Stimulated activated CD4-positive, alpha-beta T cell treated with anti-CD3 and anti-CD28 coated beads, TNF-alpha, amount 100 ng/mL, for 48 hours (primary cell): ENCODE results near the gene UGCG.
"Not testable (repeated sequence)": the region's sequence is repeated elsewhere in the genome, so short reads cannot be mapped to it uniquely, and the experiment has no call there.

ENCODE experiments used
- DNase-seq, 3 donors: peaks; one replicate each; pipeline ENCODE4 v3.0.0-alpha.2; 2020; ENCODE audit warnings: low read depth in 3 of 3

UGCG gene

GRCh38 chr9:111953444-111953843 lies 56.8 kb downstream of the UGCG start:
- DNase-seq: no peak

DNA sequence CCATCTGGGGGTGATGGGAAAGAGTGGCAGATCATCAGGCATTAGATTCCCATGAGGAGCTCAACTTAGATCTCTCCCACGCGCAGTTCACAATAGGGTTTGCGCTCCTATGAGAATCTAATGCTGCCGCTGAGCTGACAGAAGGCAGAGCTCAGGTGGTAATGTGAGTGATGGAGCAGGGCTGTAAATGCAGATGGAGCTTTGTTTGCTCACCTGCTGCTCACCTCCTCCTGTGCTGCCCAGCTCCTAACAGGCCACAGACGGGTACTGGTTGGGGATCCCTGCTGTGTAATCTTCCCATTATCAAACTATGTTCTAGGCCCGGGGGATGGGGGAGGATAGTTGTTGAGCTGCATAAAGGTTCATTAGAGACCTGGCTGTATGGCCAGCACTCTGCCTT lies 58.4 kb downstream of the UGCG start:
- no peak for DNase-seq

GRCh38 chr9:111957856-111958631 lies 61.4 kb downstream of the UGCG start:
- DNase-seq: peak in 1 of 3 donors; percentile 11

- no peak for DNase-seq
These were observed 63.1 kb downstream of the UGCG start for GRCh38 chr9:111959468-111960359.

DNA sequence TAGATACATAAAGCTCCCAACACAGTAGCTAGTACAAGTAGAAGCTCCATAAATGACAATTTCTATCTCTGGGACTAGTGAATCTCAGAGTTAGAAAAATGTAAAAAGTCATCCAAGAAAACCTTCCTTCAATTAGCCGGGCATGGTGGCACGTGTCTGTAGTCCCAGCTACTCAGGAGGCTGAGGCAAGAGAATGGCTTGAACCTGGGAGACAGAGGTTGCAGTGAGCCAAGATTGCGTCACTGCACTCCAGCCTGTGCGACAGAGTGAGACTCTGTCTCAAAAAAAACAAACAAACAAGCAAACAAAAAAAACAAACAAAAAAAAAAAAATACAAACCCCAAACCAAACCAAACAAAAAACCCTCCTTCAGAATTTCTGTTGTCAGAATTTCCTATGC lies 63.9 kb downstream of the UGCG start:
- DNase-seq: not testable (repeated sequence)

- no peak for DNase-seq
These were observed 64.4 kb downstream of the UGCG start for GRCh38 chr9:111961009-111961408.

GRCh38 chr9:111961575-111961974 lies 65.0 kb downstream of the UGCG start:
- DNase-seq: no peak

DNA sequence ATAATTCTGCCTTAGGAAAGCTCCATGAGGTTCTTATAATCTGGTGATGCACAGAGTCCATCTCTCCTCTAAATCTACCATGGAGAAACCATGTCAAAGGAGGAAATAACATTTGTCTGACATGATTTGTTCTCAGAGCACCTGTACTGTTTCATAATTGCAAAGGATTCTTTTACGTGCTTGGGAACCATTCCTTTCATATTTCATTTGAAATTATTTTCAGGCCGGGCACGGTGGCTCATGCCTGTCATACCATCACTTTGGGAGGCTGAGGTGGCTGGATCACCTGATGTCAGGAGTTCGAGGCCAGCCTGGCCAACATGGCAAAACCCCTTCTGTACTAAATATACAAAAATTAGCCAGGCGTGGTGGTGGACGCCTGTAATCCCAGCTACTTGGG lies 65.4 kb downstream of the UGCG start:
- DNase-seq: no peak

- no peak for DNase-seq
These were observed 67.4 kb downstream of the UGCG start for GRCh38 chr9:111963995-111964394.

GRCh38 chr9:111965566-111966019 lies 69.0 kb downstream of the UGCG start:
- DNase-seq: no peak

- no peak for DNase-seq
These were observed 69.6 kb downstream of the UGCG start for GRCh38 chr9:111966124-111966723.

- no peak for DNase-seq
These were observed 70.3 kb downstream of the UGCG start for GRCh38 chr9:111966861-111967291.

DNA sequence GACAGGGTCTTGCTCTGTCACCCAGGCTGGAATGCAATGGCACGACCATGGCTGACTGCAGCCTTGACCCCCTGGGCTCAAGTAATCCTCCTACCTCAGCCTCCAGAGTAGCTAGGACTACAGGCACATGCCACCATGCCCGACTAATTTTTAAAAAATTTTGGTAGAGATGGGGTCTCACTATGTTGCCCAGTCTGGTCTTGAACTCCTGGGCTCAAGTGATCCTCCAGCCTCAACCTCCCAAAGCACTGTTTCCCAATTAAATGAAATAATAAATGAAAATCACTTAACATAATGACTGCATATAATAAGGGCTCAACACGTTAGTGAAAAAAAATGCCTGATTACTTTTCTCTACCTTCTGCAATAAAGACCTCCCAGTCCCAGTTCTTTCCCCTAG lies 71.0 kb downstream of the UGCG start:
- no peak for DNase-seq

- no peak for DNase-seq
These were observed 72.4 kb downstream of the UGCG start for GRCh38 chr9:111969061-111969460.

- no peak for DNase-seq
These were observed 73.0 kb downstream of the UGCG start for GRCh38 chr9:111969622-111970021.

GRCh38 chr9:111970827-111971226 lies 74.2 kb downstream of the UGCG start:
- no peak for DNase-seq

GRCh38 chr9:111974092-111974681 lies 77.6 kb downstream of the UGCG start:
- DNase-seq: no peak

DNA sequence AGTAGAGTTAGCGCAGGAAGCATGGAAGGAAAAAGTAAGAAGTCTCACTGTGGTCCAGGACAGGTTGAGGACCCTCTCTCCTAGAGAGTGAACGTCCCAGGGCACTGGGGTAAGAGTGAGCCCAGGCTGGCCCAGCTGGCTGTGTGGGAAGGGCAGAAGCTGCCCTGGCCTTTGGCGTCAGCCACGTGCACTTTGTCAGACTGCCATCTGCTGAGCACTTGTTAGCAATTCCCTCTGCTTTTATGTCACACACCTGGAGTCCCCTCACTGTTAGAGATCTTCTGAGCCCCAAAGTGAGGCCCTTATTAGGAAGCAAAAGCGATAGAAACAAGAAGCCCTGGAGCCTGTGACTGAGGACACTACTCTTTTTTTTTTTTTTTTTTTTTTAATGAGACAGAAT lies 79.1 kb downstream of the UGCG start:
- DNase-seq: no peak

DNA sequence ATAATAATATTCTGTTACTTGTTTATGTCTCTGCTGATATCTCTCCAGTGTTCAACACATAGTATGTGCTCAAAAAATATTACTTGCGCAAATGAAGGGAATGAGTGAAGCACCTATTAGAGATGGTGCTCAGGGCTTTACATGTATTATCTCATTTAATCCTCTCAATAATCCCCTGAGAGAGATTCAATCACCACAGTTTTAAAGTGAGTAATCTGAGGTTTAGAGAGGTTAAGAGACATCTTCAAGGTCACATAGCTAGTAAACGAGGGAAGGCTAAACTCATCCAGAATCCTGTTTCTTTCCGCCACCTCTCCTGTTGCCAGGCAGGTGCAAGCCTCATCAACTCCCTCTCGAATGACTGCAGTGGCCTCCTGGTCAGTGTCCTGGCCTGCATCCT lies 82.0 kb downstream of the UGCG start:
- DNase-seq: no peak

- DNase-seq: no peak
These were observed 82.9 kb downstream of the UGCG start for GRCh38 chr9:111979561-111979960.

- DNase-seq: no peak
These were observed 83.8 kb downstream of the UGCG start for GRCh38 chr9:111980398-111980797.

GRCh38 chr9:111983484-111983908 lies 86.9 kb downstream of the UGCG start:
- no peak for DNase-seq
